ENCODE data around the gene ZNF263.
A peak's percentile ranks its signal among the peaks of the same experiment; 100 is the strongest.
"Not testable (repeated sequence)": the region's sequence is repeated elsewhere in the genome, so short reads cannot be mapped to it uniquely, and the experiment has no call there.

Gene ZNF263

GRCh38 chr16:3268294-3268693 is 15.0 kb upstream of the ZNF263 start:
- DNase-seq (ENCODE audit: low spot score) = no peak

- not testable (repeated sequence) for DNase-seq (ENCODE audit: low spot score)
Observed at GRCh38 chr16:3270718-3271117, 12.6 kb upstream of the ZNF263 start.

GRCh38 chr16:3271281-3271680 is 12.0 kb upstream of the ZNF263 start:
- not testable (repeated sequence) for DNase-seq (ENCODE audit: low spot score)

GRCh38 chr16:3274490-3274889 is 8.8 kb upstream of the ZNF263 start:
- no peak for DNase-seq (ENCODE audit: low spot score)

GRCh38 chr16:3274947-3275346 is 8.3 kb upstream of the ZNF263 start:
- no peak for DNase-seq (ENCODE audit: low spot score)

GRCh38 chr16:3276679-3277078 is 6.6 kb upstream of the ZNF263 start:
- DNase-seq (ENCODE audit: low spot score) = no peak

GRCh38 chr16:3281222-3281820 is 2.0 kb upstream of the ZNF263 start:
- no peak for DNase-seq (ENCODE audit: low spot score)

GRCh38 chr16:3282103-3282729 is 1.1 kb upstream of the ZNF263 start:
- DNase-seq (ENCODE audit: low spot score) = no peak

GRCh38 chr16:3283543-3284447 is 504 bp downstream of the ZNF263 start:
- DNase-seq (ENCODE audit: low spot score) = no peak

GRCh38 chr16:3285131-3285530 is 1.8 kb downstream of the ZNF263 start:
- DNase-seq (ENCODE audit: low spot score) = no peak

- DNase-seq (ENCODE audit: low spot score) = no peak
Observed at GRCh38 chr16:3289998-3290673, 6.8 kb downstream of the ZNF263 start.

- DNase-seq (ENCODE audit: low spot score) = no peak
Observed at GRCh38 chr16:3292604-3293003, 9.3 kb downstream of the ZNF263 start.

GRCh38 chr16:3295209-3295608 is 11.9 kb downstream of the ZNF263 start:
- no peak for DNase-seq (ENCODE audit: low spot score)

- no peak for DNase-seq (ENCODE audit: low spot score)
Observed at GRCh38 chr16:3295783-3296182, 12.5 kb downstream of the ZNF263 start.

GRCh38 chr16:3304370-3304769 is 21.1 kb downstream of the ZNF263 start:
- DNase-seq (ENCODE audit: low spot score) = no peak

GRCh38 chr16:3305109-3306068 is 22.1 kb downstream of the ZNF263 start, which contains the start of the genes TIGD7 and ZNF75A:
Gene TIGD7, minus strand, starts transcription at chr16:3305430. Its CDS starts 4,816 bp downstream, at chr16:3300614.
Gene ZNF75A, plus strand, starts transcription at chr16:3305497. Its CDS starts 2,932 bp downstream, at chr16:3308429.
- DNase-seq (ENCODE audit: low spot score) = peak; percentile 81

GRCh38 chr16:3306078-3306477 is 22.8 kb downstream of the ZNF263 start:
- no peak for DNase-seq (ENCODE audit: low spot score)

GRCh38 chr16:3311496-3311895 is 28.2 kb downstream of the ZNF263 start:
- DNase-seq (ENCODE audit: low spot score) = no peak

GRCh38 chr16:3317315-3317999 is 34.2 kb downstream of the ZNF263 start:
- DNase-seq (ENCODE audit: low spot score) = no peak

- DNase-seq (ENCODE audit: low spot score) = no peak
Observed at GRCh38 chr16:3321816-3322215, 38.5 kb downstream of the ZNF263 start.

Data from CD4-positive, alpha-beta T cell treated with Interleukin-6 at 100 ng/mL for 8 hours (primary cell).